GM12878 (cell line): ENCODE measurements around the gene TIGD1. TPM values are rescaled to one million over a fixed set of nuclear protein-coding genes. Genes with fewer than 3 reads are reported as not detected.

Experiments
- ATAC-seq: fragments of 200-7000 bp; cut with Tn5 transposase; 3 replicates; pipeline ENCODE4 v1.9.1; 2020; ENCODE audit warnings: mild to moderate bottlenecking, moderate library complexity
- BruUV-seq: library from RNA; stranded (reverse); fragments of 400-500 nt; replicated peaks from 2 replicates; lab custom pipeline; 2021; lab: Mats Ljungman, UMichigan
- CTCF ChIA-PET: fragments of 300-600 bp; sonication (Branson Sonifier 250); formaldehyde crosslinking; extraction: SDS; loops from one replicate; lab custom pipeline; 2021; ENCODE audit warnings: inconsistent platforms; lab: Yijun Ruan, JAX
- POLR2A ChIA-PET: fragments of 350-600 bp; formaldehyde crosslinking; extraction: SDS; loops from one replicate; lab custom pipeline; 2021; ENCODE audit warnings: inconsistent platforms; lab: Charles Lee
- RAD21 ChIA-PET: fragments of 300-600 bp; sonication (Branson Sonifier 250); formaldehyde crosslinking; loops from one replicate; lab custom pipeline; 2023; ENCODE audit warnings: antibody characterized with exemption; ENCODE audit not compliant: unreplicated experiment; lab: Charles Lee
- SMC1A ChIA-PET: fragments of 300-600 bp; sonication (Branson Sonifier 250); formaldehyde crosslinking; loops from one replicate; lab custom pipeline; 2023; ENCODE audit not compliant: unreplicated experiment, uncharacterized antibody; lab: Charles Lee
- DNase-seq: peaks from one replicate; pipeline ENCODE4 v3.0.0-alpha.2; 2011; ENCODE audit warnings: low read depth, low spot score
- FAIRE-seq: peaks from 3 replicates; lab custom pipeline; 2011; peaks lifted over from hg19 to GRCh38; lab: Jason Lieb, UNC
- H2AFZ ChIP-seq: 2 replicates; pipeline ENCODE4 v1.6.0; 2011; ENCODE audit warnings: low read depth, low read length, control low read depth; ENCODE audit not compliant: control insufficient read depth
- H3K27ac ChIP-seq: 2 replicates; pipeline ENCODE4 v1.5.1; 2011; ENCODE audit warnings: control low read depth; ENCODE audit not compliant: control insufficient read depth, insufficient read depth
- H3K27me3 ChIP-seq, 2 experiments: replicated peaks in 1 of 2; 2 replicates each; pipeline versions ENCODE4 v1.6.0 to v1.6.1; 2011; ENCODE audit warnings: low read length in 1 of 2; ENCODE audit not compliant: control insufficient read depth in 2 of 2, insufficient read depth in 2 of 2
- H3K36me3 ChIP-seq, 2 experiments: 2 replicates each; pipeline ENCODE4 v1.5.1; 2011; ENCODE audit warnings: low read length in 1 of 2; ENCODE audit not compliant: control insufficient read depth in 2 of 2, insufficient read depth in 2 of 2
- H3K4me1 ChIP-seq: 2 replicates; pipeline ENCODE4 v1.6.1; 2011; ENCODE audit warnings: mild to moderate bottlenecking, low read length, moderate library complexity, mixed read lengths; ENCODE audit not compliant: control insufficient read depth, insufficient read depth
- H3K4me2 ChIP-seq: 2 replicates; pipeline ENCODE4 v1.6.0; 2011; ENCODE audit warnings: control low read depth; ENCODE audit not compliant: control insufficient read depth, insufficient read depth
- H3K4me3 ChIP-seq: fragments of 200-600 bp; sonication (generic); 2 replicates; pipeline ENCODE4 v1.5.1; 2016
- H3K79me2 ChIP-seq: 2 replicates; pipeline ENCODE4 v1.6.0; 2011; ENCODE audit warnings: low read length; ENCODE audit not compliant: control insufficient read depth, insufficient read depth
- H3K9ac ChIP-seq: 2 replicates; pipeline ENCODE4 v1.8.0; 2011; ENCODE audit warnings: low read length, control low read depth, mixed read lengths; ENCODE audit not compliant: control insufficient read depth, insufficient read depth
- H3K9me3 ChIP-seq: replicated peaks from 3 replicates; pipeline ENCODE4 v1.5.1; 2011; ENCODE audit warnings: mild to moderate bottlenecking, low read length; ENCODE audit not compliant: control insufficient read depth, insufficient read depth
- H4K20me1 ChIP-seq: 2 replicates; pipeline ENCODE4 v1.6.0; 2011; ENCODE audit not compliant: control insufficient read depth, insufficient read depth
- BCL11A ChIP-seq: IDR thresholded peaks from 2 replicates; pipeline ENCODE4 v1.6.1; 2011; ENCODE audit warnings: low read depth, low read length
- BHLHE40 ChIP-seq, 2 experiments: fragments of 450-650 bp in 1 of 2; IDR thresholded peaks; 2 replicates each; pipeline ENCODE4 v1.6.1; 2011 to 2017; ENCODE audit warnings: low read depth in 2 of 2, borderline replicate concordance in 1 of 2, improper control_type of control experiment in 1 of 2, low read length in 1 of 2, mild to moderate bottlenecking in 1 of 2
- CHD2 ChIP-seq: IDR thresholded peaks from 2 replicates; pipeline ENCODE4 v1.6.1; 2011; ENCODE audit warnings: low read depth, low read length, improper control_type of control experiment, borderline replicate concordance
- POU2F2 ChIP-seq: IDR thresholded peaks from 3 replicates; pipeline ENCODE4 v1.6.1; 2011; ENCODE audit warnings: low read depth, mild to moderate bottlenecking, low read length, borderline replicate concordance
- SRF ChIP-seq, 2 experiments: IDR thresholded peaks; 2 replicates each; pipeline ENCODE4 v1.6.1; 2011; ENCODE audit warnings: low read depth in 2 of 2, low read length in 2 of 2, mild to moderate bottlenecking in 1 of 2, moderate library complexity in 1 of 2
- ZNF687 ChIP-seq: fragments of 450-650 bp; IDR thresholded peaks from 2 replicates; pipeline ENCODE4 v1.6.1; 2017; ENCODE audit warnings: mild to moderate bottlenecking, moderate library complexity
- WGBS: methylation state at CpG from one replicate; pipeline ENCODE4 v1.1.6; 2016; ENCODE audit warnings: low lambda C conversion rate; ENCODE audit not compliant: insufficient replicate concordance, insufficient coverage; ENCODE audit errors: missing lambda C conversion rate; 5-methylcytosine and 5-hydroxymethylcytosine counted together
- in situ Hi-C: fragments of 300-500 bp; cut with MboI; formaldehyde crosslinking; loops from 9 replicates; pipeline ENCODE4 v1.14.3; 2018; ENCODE audit warnings: mixed read lengths
- intact Hi-C: fragments of 100-400 bp; cut with micrococcal nuclease; formaldehyde crosslinking; loops from one replicate; pipeline ENCODE4 v1.14.2; 2022; ENCODE audit not compliant: unreplicated experiment
- polyA plus RNA-seq, 11 experiments: library from polyadenylated mRNA; depleted of rRNA in 4 of 11; unstranded in 6 of 11; stranded (reverse) in 5 of 11; fragments of >200 nt; fragmentation: Nextera tagmentation in 4 of 11; fragmentation: Illumina TruSeq in 1 of 11; extraction: Ambion mirVana in 4 of 11; extraction: Trizol in 1 of 11; gene quantifications; 1 replicate in 1 of 11; 2 replicates in 10 of 11; pipeline versions ENCODE4 v1.2.1 to v1.2.3, GENCODE V29; 2011 to 2016; ENCODE audit warnings: inconsistent platforms in 2 of 11, missing spikeins in 2 of 11, low read depth in 1 of 11
- total RNA-seq, 4 experiments: library from RNA; depleted of rRNA in 3 of 4; stranded (reverse); fragments of >200 nt in 3 of 4; fragmentation: Illumina TruSeq in 1 of 4; extraction: Trizol in 1 of 4; gene quantifications; 2 replicates each; pipeline versions ENCODE4 v1.2.1 to v1.2.3, GENCODE V29; 2013 to 2021
- TF ChIP-seq, protein P1 (sequence below): IDR thresholded peaks from 2 replicates; pipeline ENCODE4 v1.6.1; 2011; ENCODE audit warnings: low read depth, mild to moderate bottlenecking, low read length, moderate library complexity, borderline replicate concordance; ENCODE audit errors: extremely low read depth
- TF ChIP-seq, protein P2 (sequence below): IDR thresholded peaks from 2 replicates; pipeline ENCODE4 v1.6.1; 2012; ENCODE audit warnings: low read length, inconsistent platforms

TIGD1 gene
- total and polyA plus RNA-seq, 10 of the 15 experiments (the other 5 are each of a cell fraction or from before 2014, with no cell fraction given): 1.4 to 8.4 (median 5.6) TPM

DNA sequence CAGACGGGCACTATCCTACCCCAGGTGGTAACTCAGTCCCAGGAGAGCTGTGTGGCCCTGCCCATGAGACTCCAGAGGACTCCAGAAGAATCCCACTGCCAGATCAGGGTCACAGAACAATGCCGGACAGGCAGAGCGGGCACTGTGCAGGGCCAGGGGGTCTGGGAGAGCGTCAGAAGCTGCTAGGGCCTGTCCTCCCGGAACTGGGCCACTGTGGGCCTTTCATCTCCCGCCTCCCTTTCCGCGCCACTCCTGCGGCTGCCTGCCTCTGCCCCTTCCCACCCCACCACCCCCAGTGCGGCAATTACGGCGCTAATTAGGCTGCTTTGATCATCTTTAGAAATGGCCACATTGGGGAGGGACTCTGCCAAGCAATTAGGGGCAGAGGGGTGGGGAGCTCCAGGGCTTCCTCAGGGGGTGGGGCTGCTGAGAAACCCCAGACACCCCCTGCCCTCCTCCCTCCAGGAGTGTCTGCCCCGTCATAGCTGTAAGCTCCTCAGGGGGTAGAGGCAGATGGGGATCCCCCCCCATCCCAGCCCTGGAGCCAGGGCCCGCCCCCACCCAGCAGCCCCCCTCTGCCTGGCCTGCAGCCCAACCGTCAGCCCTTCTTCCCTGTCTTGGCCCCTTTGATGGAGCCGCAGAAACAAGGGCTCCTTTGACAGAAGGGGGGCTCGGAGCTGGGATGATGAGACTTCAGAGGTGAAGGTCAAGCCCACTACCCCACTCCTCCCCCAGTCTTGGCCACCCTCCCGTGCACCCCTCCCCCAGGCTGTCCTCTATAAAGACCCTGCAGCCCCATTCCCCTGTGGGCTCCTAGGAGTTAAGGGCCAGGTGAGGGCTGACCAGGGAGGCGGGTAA lies 30.5 kb downstream of the TIGD1 start, which contains the start of gene PRSS56:
Gene PRSS56 (plus strand): TSS at position 808 of the 858 bp plus-strand sequence. CDS start 211 bp downstream, outside the sequence.
- Histone ChIP-seq H3K9ac (no peak within 1 kb of the TSS), H3K27ac (no peak within 1 kb of the TSS), H3K4me2 (no peak within 1 kb of the TSS), H3K79me2 (no peaks in the 10 kb centered on the region), H3K36me3 (no peaks in the 10 kb centered on the region), H3K4me3 (no peak within 1 kb of the TSS), H3K27me3 (peaks cover 3 to 6% of the 10 kb centered on the region in 2 experiments; a peak in 3 of 4 replicates), H3K9me3 (no peaks in the 10 kb centered on the region), H4K20me1 (no peaks in the 10 kb centered on the region), H2AFZ (no peak within 1 kb of the TSS), H3K4me1 (no peaks in the 10 kb centered on the region)
- in situ Hi-C loops (no loop called here), intact Hi-C loops (loop anchor here (5.0 kb wide), 1 partner anchor 68 kb away; no protein-coding TSS in a partner anchor)
- WGBS: 43% methylated on average over 15 of the region's 19 CpGs
- ChIA-PET RAD21 (interaction anchor here (0.8 kb wide), 1 partner anchor 182 kb away, joined by 3 read pairs; no protein-coding TSS in a partner anchor), POLR2A (no interaction called here), SMC1A (no interaction called here), CTCF (interaction anchor here (1.2 to 1.6 kb wide), 3 partner anchors 12 to 613 kb away, joined by 3 to 5 read pairs (median 4); no protein-coding TSS in a partner anchor)
- ATAC-seq (no peak), FAIRE-seq (no peak), DNase-seq (no peak)
- BruUV-seq: no TSS peak
- TF ChIP-seq, protein P1, sequence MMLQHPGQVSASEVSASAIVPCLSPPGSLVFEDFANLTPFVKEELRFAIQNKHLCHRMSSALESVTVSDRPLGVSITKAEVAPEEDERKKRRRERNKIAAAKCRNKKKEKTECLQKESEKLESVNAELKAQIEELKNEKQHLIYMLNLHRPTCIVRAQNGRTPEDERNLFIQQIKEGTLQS: no peak
- TF ChIP-seq SRF (IDR thresholded peaks at IDR 0.05; ENCODE audit: low read depth in 2 of 2, low read length in 2 of 2) (no peak), BHLHE40 (IDR thresholded peaks at IDR 0.05; ENCODE audit: borderline replicate concordance in 1 of 2, low read depth in 2 of 2, low read length in 1 of 2) (no peak), BCL11A (no peak)

DNA sequence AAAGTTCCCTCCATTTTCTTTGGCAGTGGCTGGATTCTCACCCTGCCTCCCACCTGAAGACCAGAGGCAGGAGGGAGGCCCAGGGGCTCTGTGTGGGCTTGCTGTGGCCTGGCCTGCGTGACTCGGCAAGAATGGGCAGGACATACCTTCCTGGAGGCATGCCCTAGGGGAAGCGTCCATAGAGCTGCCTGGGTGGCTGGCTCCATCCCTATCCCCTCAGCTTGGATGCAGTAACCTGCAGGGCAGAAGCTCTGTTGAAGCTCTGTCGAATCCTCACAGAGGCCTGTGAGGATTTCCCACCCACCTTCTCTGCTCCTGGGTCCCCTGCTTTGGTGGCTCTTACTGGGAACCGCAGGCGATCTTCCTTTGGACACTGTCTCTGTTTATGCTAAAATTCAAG lies 31.5 kb downstream of the TIGD1 start:
- Histone ChIP-seq H3K9ac (no peak overlapping the region), H3K27ac (no peak overlapping the region), H4K20me1 (no peaks in the 10 kb centered on the region), H3K9me3 (no peaks in the 10 kb centered on the region), H3K4me1 (no peaks in the 10 kb centered on the region), H3K79me2 (no peaks in the 10 kb centered on the region), H2AFZ (no peak overlapping the region), H3K27me3 (peaks cover 3 to 6% of the 10 kb centered on the region in 2 experiments; a peak in 3 of 4 replicates), H3K36me3 (no peaks in the 10 kb centered on the region), H3K4me2 (no peak overlapping the region), H3K4me3 (no peak overlapping the region)
- no peak for TF ChIP-seq ZNF687
- no peak for TF ChIP-seq CHD2
- TF ChIP-seq, protein P2, sequence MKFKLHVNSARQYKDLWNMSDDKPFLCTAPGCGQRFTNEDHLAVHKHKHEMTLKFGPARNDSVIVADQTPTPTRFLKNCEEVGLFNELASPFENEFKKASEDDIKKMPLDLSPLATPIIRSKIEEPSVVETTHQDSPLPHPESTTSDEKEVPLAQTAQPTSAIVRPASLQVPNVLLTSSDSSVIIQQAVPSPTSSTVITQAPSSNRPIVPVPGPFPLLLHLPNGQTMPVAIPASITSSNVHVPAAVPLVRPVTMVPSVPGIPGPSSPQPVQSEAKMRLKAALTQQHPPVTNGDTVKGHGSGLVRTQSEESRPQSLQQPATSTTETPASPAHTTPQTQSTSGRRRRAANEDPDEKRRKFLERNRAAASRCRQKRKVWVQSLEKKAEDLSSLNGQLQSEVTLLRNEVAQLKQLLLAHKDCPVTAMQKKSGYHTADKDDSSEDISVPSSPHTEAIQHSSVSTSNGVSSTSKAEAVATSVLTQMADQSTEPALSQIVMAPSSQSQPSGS: no peak
- no peak for TF ChIP-seq BCL11A
- no peak for TF ChIP-seq POU2F2
- WGBS: 22% methylated on average over 6 of the region's 6 CpGs
- BruUV-seq: no TSS peak
- in situ Hi-C loops (no loop called here), intact Hi-C loops (loop anchor here (5.0 kb wide), 1 partner anchor 67 kb away; no protein-coding TSS in a partner anchor)
- ChIA-PET CTCF (no interaction called here), SMC1A (no interaction called here), POLR2A (no interaction called here), RAD21 (no interaction called here)
- FAIRE-seq (no peak), DNase-seq (no peak), ATAC-seq (no peak)
